DMS 273 (cell line): ENCODE results near the gene CATSPER3.
A peak's percentile ranks its signal among the peaks of the same experiment; 100 is the strongest.
"Not testable (repeated sequence)": the region's sequence is repeated elsewhere in the genome, so short reads cannot be mapped to it uniquely, and the experiment has no call there.

Experiments
- DNase-seq: peaks from one replicate; lab custom pipeline; 2025; ENCODE audit not compliant: unreplicated experiment; lab: John Stamatoyannopoulos, UW

The CATSPER3 gene

GRCh38 chr5:134969166-134969565 is 1.5 kb downstream of the CATSPER3 start:
- DNase-seq: no peak

- no peak for DNase-seq
These were observed 7.5 kb downstream of the CATSPER3 start for GRCh38 chr5:134975078-134975715.

- DNase-seq: no peak
These were observed 8.1 kb downstream of the CATSPER3 start for GRCh38 chr5:134975843-134976242.

GRCh38 chr5:134976841-134977240 is 9.1 kb downstream of the CATSPER3 start:
- no peak for DNase-seq

- no peak for DNase-seq
These were observed 11.7 kb downstream of the CATSPER3 start for GRCh38 chr5:134979416-134979815.

GRCh38 chr5:134982230-134982629 is 14.5 kb downstream of the CATSPER3 start:
- no peak for DNase-seq

GRCh38 chr5:134989266-134989830 is 21.6 kb downstream of the CATSPER3 start:
- DNase-seq: no peak

- not testable (repeated sequence) for DNase-seq
These were observed 22.5 kb downstream of the CATSPER3 start for GRCh38 chr5:134990183-134990582.

- peak; percentile 12 for DNase-seq
These were observed 24.4 kb downstream of the CATSPER3 start for GRCh38 chr5:134992148-134992547.

- DNase-seq: no peak
These were observed 25.5 kb downstream of the CATSPER3 start for GRCh38 chr5:134993161-134993560.

- no peak for DNase-seq
These were observed 27.0 kb downstream of the CATSPER3 start for GRCh38 chr5:134994560-134995156.

- DNase-seq: no peak
These were observed 28.2 kb downstream of the CATSPER3 start for GRCh38 chr5:134995850-134996402.

- no peak for DNase-seq
These were observed 29.3 kb downstream of the CATSPER3 start for GRCh38 chr5:134997015-134997414.

GRCh38 chr5:134998068-134998467 is 30.4 kb downstream of the CATSPER3 start:
- not testable (repeated sequence) for DNase-seq

- DNase-seq: no peak
These were observed 36.7 kb downstream of the CATSPER3 start for GRCh38 chr5:135004376-135004775.

GRCh38 chr5:135005076-135005475 is 37.4 kb downstream of the CATSPER3 start:
- no peak for DNase-seq

GRCh38 chr5:135007305-135007704 is 39.6 kb downstream of the CATSPER3 start:
- DNase-seq: no peak

GRCh38 chr5:135007749-135008363 is 40.1 kb downstream of the CATSPER3 start:
- no peak for DNase-seq

- DNase-seq: no peak
These were observed 40.8 kb downstream of the CATSPER3 start for GRCh38 chr5:135008556-135008955.

GRCh38 chr5:135008981-135009735 is 41.5 kb downstream of the CATSPER3 start:
- DNase-seq: no peak
